Brain microvascular endothelial cell (primary cell): ENCODE data around the gene ADCYAP1R1.

ENCODE experiments used
- DNase-seq: peaks from one replicate; pipeline ENCODE4 v3.0.0-alpha.2; 2020
- H3K27ac ChIP-seq: fragments of 250-450 bp; sonication (Bioruptor Pico); 2 replicates; pipeline ENCODE4 v1.5.1; 2020; ENCODE audit warnings: mild to moderate bottlenecking, moderate library complexity
- H3K27me3 ChIP-seq: fragments of 250-450 bp; sonication (Bioruptor Pico); replicated peaks from 2 replicates; pipeline ENCODE4 v1.5.1; 2020; ENCODE audit warnings: mild to moderate bottlenecking
- H3K36me3 ChIP-seq: fragments of 250-450 bp; sonication (Bioruptor Pico); replicated peaks from 2 replicates; pipeline ENCODE4 v1.5.1; 2020; ENCODE audit warnings: mild to moderate bottlenecking
- H3K4me3 ChIP-seq: 2 replicates; pipeline ENCODE4 v1.5.1; 2011; ENCODE audit warnings: low read depth, mild to moderate bottlenecking, control low read depth, low read length, moderate library complexity
- CTCF ChIP-seq: IDR thresholded peaks from 2 replicates; pipeline ENCODE4 v1.5.1; 2011; ENCODE audit warnings: low read depth, mild to moderate bottlenecking, moderate library complexity, low read length, control low read depth, inconsistent platforms; ENCODE audit errors: missing control alignments
- in situ Hi-C: cut with HindIII; loops from 2 replicates; pipeline ENCODE4 v1.10.0; 2017; ENCODE audit warnings: low sequenced_read_pairs, low pct_ligation_motif_present

Gene ADCYAP1R1

GRCh38 chr7:31044529-31044928 is 7.6 kb upstream of the ADCYAP1R1 start:
- TF ChIP-seq CTCF = no peak
- Histone ChIP-seq H3K27me3 (peaks cover 3% of the 10 kb centered on the region), H3K4me3 (no peak overlapping the region), H3K36me3 (no peaks in the 10 kb centered on the region), H3K27ac (no peak overlapping the region)
- in situ Hi-C loops = no loop called here
- no peak for DNase-seq

GRCh38 chr7:31046723-31047122 is 5.4 kb upstream of the ADCYAP1R1 start:
- in situ Hi-C loops = no loop called here
- Histone ChIP-seq H3K27ac (no peak overlapping the region), H3K4me3 (no peak overlapping the region), H3K27me3 (peaks cover 21% of the 10 kb centered on the region), H3K36me3 (no peaks in the 10 kb centered on the region)
- no peak for DNase-seq
- TF ChIP-seq CTCF = no peak

GRCh38 chr7:31047313-31048146 is 4.6 kb upstream of the ADCYAP1R1 start:
- Histone ChIP-seq H3K36me3 (no peaks in the 10 kb centered on the region), H3K27me3 (peaks cover 25% of the 10 kb centered on the region), H3K27ac (no peak overlapping the region), H3K4me3 (no peak overlapping the region)
- no peak for TF ChIP-seq CTCF
- no peak for DNase-seq
- in situ Hi-C loops = no loop called here

- in situ Hi-C loops = no loop called here
- TF ChIP-seq CTCF = no peak
- no peaks in the 10 kb centered on the region for H3K36me3 ChIP-seq
- H3K27ac ChIP-seq = no peak overlapping the region
- peaks cover 42% of the 10 kb centered on the region for H3K27me3 ChIP-seq
- DNase-seq = no peak
- H3K4me3 ChIP-seq = no peak overlapping the region
These were observed 2.9 kb upstream of the ADCYAP1R1 start for GRCh38 chr7:31049005-31049765.

- no peak for TF ChIP-seq CTCF
- DNase-seq = no peak
- in situ Hi-C loops = no loop called here
- no peaks in the 10 kb centered on the region for H3K36me3 ChIP-seq
- peaks cover 44% of the 10 kb centered on the region for H3K27me3 ChIP-seq
- H3K4me3 ChIP-seq = no peak overlapping the region
- no peak overlapping the region for H3K27ac ChIP-seq
These were observed 356 bp downstream of the ADCYAP1R1 start for GRCh38 chr7:31052487-31052840.
